HEK293T (cell line): ENCODE results near the gene FSCB.
"Not testable (repeated sequence)": the region's sequence is repeated elsewhere in the genome, so short reads cannot be mapped to it uniquely, and the experiment has no call there.

Experiments
- CTCF ChIA-PET: fragments of 350-600 bp; formaldehyde crosslinking; extraction: SDS; loops from one replicate; lab custom pipeline; 2021; ENCODE audit warnings: antibody characterized with exemption, inconsistent platforms; lab: Yijun Ruan, JAX
- POLR2A ChIA-PET: fragments of 350-600 bp; formaldehyde crosslinking; extraction: SDS; loops from one replicate; lab custom pipeline; 2020; ENCODE audit warnings: antibody characterized with exemption, inconsistent platforms; lab: Yijun Ruan, JAX
- DNase-seq: peaks from one replicate; pipeline ENCODE4 v3.0.0; 2012; ENCODE audit warnings: mixed read lengths; ENCODE audit errors: extremely low spot score
- ARNT ChIP-seq: fragments of 450-650 bp; IDR thresholded peaks from 2 replicates; pipeline ENCODE4 v1.6.1; 2017; ENCODE audit warnings: mild to moderate bottlenecking
- BHLHE40 ChIP-seq: fragments of 450-650 bp; IDR thresholded peaks from 2 replicates; pipeline ENCODE4 v1.6.1; 2016; ENCODE audit warnings: mild to moderate bottlenecking, moderate library complexity, borderline replicate concordance
- CTBP1 ChIP-seq: fragments of 450-650 bp; IDR thresholded peaks from 2 replicates; pipeline ENCODE4 v1.6.1; 2016; ENCODE audit warnings: borderline replicate concordance
- ELF4 ChIP-seq: fragments of 450-650 bp; IDR thresholded peaks from 2 replicates; pipeline ENCODE4 v1.6.1; 2017; ENCODE audit warnings: antibody characterized with exemption
- FOXA1 ChIP-seq: fragments of 450-650 bp; IDR thresholded peaks from 2 replicates; pipeline ENCODE4 v1.6.1; 2016; ENCODE audit warnings: mild to moderate bottlenecking
- FOXK2 ChIP-seq: fragments of 450-650 bp; IDR thresholded peaks from 2 replicates; pipeline ENCODE4 v1.6.1; 2016; ENCODE audit warnings: mild to moderate bottlenecking
- FOXM1 ChIP-seq: fragments of 450-650 bp; IDR thresholded peaks from 2 replicates; pipeline ENCODE4 v1.6.1; 2017; ENCODE audit warnings: mild to moderate bottlenecking, borderline replicate concordance
- HDGF ChIP-seq: fragments of 450-650 bp; IDR thresholded peaks from 2 replicates; pipeline ENCODE4 v1.6.1; 2017; ENCODE audit warnings: antibody characterized with exemption, borderline replicate concordance
- L3MBTL2 ChIP-seq: fragments of 450-650 bp; conservative IDR thresholded peaks from 2 replicates; pipeline ENCODE4 v1.6.1; 2016; ENCODE audit warnings: mild to moderate bottlenecking
- LEF1 ChIP-seq: fragments of 450-650 bp; IDR thresholded peaks from 2 replicates; pipeline ENCODE4 v1.6.1; 2017; ENCODE audit warnings: mild to moderate bottlenecking, borderline replicate concordance
- NFRKB ChIP-seq: fragments of 450-650 bp; IDR thresholded peaks from 2 replicates; pipeline ENCODE4 v1.6.1; 2016; ENCODE audit warnings: mild to moderate bottlenecking, moderate library complexity
- PKNOX1 ChIP-seq: fragments of 450-650 bp; IDR thresholded peaks from 2 replicates; pipeline ENCODE4 v1.6.1; 2016
- SP1 ChIP-seq: fragments of 450-650 bp; IDR thresholded peaks from 2 replicates; pipeline ENCODE4 v1.6.1; 2017
- SUZ12 ChIP-seq: fragments of 450-650 bp; IDR thresholded peaks from 2 replicates; pipeline ENCODE4 v1.6.1; 2016; ENCODE audit warnings: mild to moderate bottlenecking
- TARDBP ChIP-seq: fragments of 450-650 bp; IDR thresholded peaks from 2 replicates; pipeline ENCODE4 v1.6.1; 2016
- ZNF384 ChIP-seq: fragments of 450-650 bp; IDR thresholded peaks from 2 replicates; pipeline ENCODE4 v1.6.1; 2016

The FSCB gene

DNA sequence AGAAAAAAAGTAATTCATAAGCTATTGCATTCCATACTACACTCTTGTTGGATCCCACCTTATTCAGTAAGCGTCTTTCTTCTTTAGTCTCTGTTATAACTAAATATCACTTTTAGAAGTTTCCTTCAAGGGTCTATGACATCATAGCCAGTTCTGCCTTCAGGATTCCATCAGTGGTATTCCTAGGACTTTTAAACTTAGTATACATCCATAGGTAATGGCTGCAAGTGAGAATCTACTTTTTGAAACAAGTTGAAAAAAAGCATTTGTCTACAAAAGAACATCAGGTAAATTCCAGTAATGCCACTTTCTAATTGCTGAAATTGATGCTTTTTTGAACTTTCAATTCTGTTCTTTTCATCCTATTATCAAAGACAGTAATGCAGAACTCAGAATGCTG is at the start of gene FSCB:
FSCB (minus strand) TSS at position 101 of the 400 bp plus-strand sequence. CDS start 296 bp downstream, outside the sequence.
- POLR2A ChIA-PET, result no interaction called here
- CTCF ChIA-PET, result no interaction called here
- TF ChIP-seq HDGF, result no peak
- no peak for TF ChIP-seq PKNOX1
- DNase-seq, result no peak

DNA sequence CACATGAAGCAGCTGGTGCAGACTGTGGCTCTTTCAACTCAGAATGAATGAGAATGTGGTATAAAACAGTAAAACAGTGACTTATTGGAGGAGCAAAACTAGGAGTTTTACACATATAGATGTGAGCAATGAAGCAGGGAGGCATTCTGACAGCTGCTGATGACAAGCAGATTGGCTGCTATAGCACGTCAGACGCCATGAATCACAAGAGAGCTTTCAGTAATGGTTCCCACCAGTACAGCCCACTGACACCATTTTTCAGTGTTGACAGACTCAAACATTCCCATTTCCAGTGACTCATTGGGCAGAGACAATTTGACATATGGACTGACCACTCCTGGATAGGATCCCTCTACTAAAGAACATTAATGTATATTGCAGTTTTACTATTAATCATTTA is 24.6 kb upstream of the FSCB start:
- POLR2A ChIA-PET, result no interaction called here
- no peak for DNase-seq
- CTCF ChIA-PET, result no interaction called here
- TF ChIP-seq FOXM1, result no peak
- TF ChIP-seq HDGF, result no peak
- TF ChIP-seq SP1, result no peak
- TF ChIP-seq L3MBTL2, result no peak

- no peak for DNase-seq
- POLR2A ChIA-PET, result no interaction called here
- TF ChIP-seq HDGF (no peak), SUZ12 (no peak), TARDBP (no peak), L3MBTL2 (no peak), LEF1 (no peak), FOXK2 (no peak), SP1 (no peak), CTBP1 (no peak), PKNOX1 (no peak), ZNF384 (no peak), FOXM1 (no peak), FOXA1 (no peak), BHLHE40 (no peak), ARNT (no peak), NFRKB (no peak), ELF4 (no peak)
- CTCF ChIA-PET, result no interaction called here
Measured at GRCh38 chr14:44530475-44530874, 23.4 kb upstream of the FSCB start.

DNA sequence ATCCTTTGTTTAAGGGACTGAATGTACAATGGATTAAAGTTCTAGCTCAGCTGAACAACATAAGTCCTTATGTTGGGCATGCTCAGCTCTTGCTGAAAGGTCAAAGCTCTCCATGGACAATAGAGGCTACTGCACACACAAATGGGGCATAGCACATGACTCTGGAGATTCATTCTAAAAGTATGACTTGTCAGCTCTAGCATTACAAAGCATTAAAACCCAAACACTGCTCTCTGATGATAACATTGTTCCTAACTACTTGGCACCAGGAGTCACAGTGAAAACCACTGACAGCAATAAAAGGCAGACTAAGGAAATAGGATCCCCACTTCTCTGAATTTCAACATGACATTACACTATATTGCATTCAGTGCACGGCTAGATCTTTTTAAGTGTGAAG is 21.9 kb upstream of the FSCB start:
- ChIA-PET CTCF (no interaction called here), POLR2A (no interaction called here)
- no peak for TF ChIP-seq NFRKB
- no peak for TF ChIP-seq FOXM1
- no peak for TF ChIP-seq BHLHE40
- no peak for TF ChIP-seq LEF1
- TF ChIP-seq CTBP1, result no peak
- no peak for TF ChIP-seq ELF4
- no peak for TF ChIP-seq SP1
- no peak for TF ChIP-seq FOXK2
- TF ChIP-seq L3MBTL2, result no peak
- no peak for TF ChIP-seq HDGF
- no peak for TF ChIP-seq PKNOX1
- no peak for TF ChIP-seq ARNT
- TF ChIP-seq TARDBP, result no peak
- TF ChIP-seq ZNF384, result no peak
- TF ChIP-seq FOXA1, result no peak
- DNase-seq, result no peak

DNA sequence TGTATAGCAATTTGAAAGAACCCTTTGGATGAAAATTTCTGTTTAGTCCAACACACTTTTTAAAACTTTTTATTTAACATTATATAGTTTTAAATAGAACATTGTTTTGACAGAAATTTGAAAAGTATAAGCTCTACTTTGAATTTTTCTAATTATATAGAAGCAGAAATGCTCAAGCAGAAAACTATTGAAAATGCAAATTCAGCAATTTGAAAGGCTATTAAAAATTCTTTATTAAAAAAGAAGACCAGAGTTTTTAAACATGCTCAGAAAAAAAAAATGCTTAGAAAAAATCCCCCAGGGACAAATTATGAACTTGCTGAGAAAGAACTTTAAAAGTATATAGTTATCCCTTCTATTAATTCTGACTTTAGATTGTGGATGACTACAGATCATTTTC is 21.1 kb upstream of the FSCB start:
- TF ChIP-seq HDGF, result no peak
- TF ChIP-seq ELF4, result no peak
- no peak for TF ChIP-seq FOXK2
- no peak for TF ChIP-seq FOXA1
- no peak for TF ChIP-seq FOXM1
- no peak for TF ChIP-seq LEF1
- TF ChIP-seq BHLHE40, result no peak
- TF ChIP-seq SUZ12, result no peak
- TF ChIP-seq SP1, result no peak
- no peak for TF ChIP-seq CTBP1
- TF ChIP-seq PKNOX1, result no peak
- TF ChIP-seq NFRKB, result no peak
- DNase-seq, result no peak
- CTCF ChIA-PET, result no interaction called here
- POLR2A ChIA-PET, result no interaction called here

- TF ChIP-seq LEF1, result no peak
- TF ChIP-seq HDGF, result no peak
- no peak for TF ChIP-seq FOXM1
- no peak for TF ChIP-seq CTBP1
- TF ChIP-seq BHLHE40, result no peak
- no peak for TF ChIP-seq SP1
- no peak for TF ChIP-seq L3MBTL2
- TF ChIP-seq ELF4, result no peak
- no peak for TF ChIP-seq ZNF384
- TF ChIP-seq FOXK2, result no peak
- no peak for TF ChIP-seq SUZ12
- no peak for TF ChIP-seq TARDBP
- no peak for TF ChIP-seq PKNOX1
- POLR2A ChIA-PET, result no interaction called here
Measured at GRCh38 chr14:44525237-44525636, 18.2 kb upstream of the FSCB start.

DNA sequence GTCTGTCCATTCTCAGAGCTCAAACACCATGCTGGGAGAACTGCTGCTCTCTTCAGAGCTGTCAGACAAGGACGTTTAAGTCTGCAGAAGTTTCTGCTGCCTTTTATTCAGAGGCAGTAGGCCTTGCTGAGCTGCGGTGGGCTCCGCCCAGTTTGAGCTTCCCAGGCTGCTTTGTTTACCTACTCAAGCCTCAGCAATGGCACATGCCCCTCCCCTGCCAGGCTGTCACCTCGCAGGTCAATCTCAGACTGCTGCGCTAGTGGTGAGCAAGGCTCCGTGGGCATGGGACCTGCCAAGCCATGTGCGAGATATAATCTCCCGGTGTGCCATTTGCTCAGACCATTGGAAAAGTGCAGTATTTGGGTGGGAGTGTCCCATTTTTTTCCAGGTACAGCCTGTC is 8.6 kb upstream of the FSCB start:
- POLR2A ChIA-PET, CTCF ChIA-PET, DNase-seq: not testable (repeated sequence)

More at GRCh38 chr14:44525237-44525636, 18.2 kb upstream of the FSCB start:
- CTCF ChIA-PET, result no interaction called here
- no peak for DNase-seq
